GM13977 (cell line): ENCODE measurements around the gene MAPK11.

Experiments
- DNase-seq: peaks from one replicate; pipeline ENCODE4 v3.0.0; 2012; ENCODE audit warnings: low spot score
- in situ Hi-C: fragments of 300-500 bp; cut with MboI; formaldehyde crosslinking; loops from one replicate; pipeline ENCODE4 v1.12.0; 2022; ENCODE audit warnings: low sequenced_read_pairs, low pct_unique_long_range_greater_than_20kb, mixed read lengths, inconsistent platforms; ENCODE audit not compliant: unreplicated experiment
- TF ChIP-seq, protein P1 (sequence below): IDR thresholded peaks from 2 replicates; pipeline ENCODE4 v1.5.1; 2012; ENCODE audit warnings: mild to moderate bottlenecking, control low read depth; ENCODE audit not compliant: insufficient read depth; ENCODE audit errors: extremely low read depth, missing control alignments

The MAPK11 gene

DNA sequence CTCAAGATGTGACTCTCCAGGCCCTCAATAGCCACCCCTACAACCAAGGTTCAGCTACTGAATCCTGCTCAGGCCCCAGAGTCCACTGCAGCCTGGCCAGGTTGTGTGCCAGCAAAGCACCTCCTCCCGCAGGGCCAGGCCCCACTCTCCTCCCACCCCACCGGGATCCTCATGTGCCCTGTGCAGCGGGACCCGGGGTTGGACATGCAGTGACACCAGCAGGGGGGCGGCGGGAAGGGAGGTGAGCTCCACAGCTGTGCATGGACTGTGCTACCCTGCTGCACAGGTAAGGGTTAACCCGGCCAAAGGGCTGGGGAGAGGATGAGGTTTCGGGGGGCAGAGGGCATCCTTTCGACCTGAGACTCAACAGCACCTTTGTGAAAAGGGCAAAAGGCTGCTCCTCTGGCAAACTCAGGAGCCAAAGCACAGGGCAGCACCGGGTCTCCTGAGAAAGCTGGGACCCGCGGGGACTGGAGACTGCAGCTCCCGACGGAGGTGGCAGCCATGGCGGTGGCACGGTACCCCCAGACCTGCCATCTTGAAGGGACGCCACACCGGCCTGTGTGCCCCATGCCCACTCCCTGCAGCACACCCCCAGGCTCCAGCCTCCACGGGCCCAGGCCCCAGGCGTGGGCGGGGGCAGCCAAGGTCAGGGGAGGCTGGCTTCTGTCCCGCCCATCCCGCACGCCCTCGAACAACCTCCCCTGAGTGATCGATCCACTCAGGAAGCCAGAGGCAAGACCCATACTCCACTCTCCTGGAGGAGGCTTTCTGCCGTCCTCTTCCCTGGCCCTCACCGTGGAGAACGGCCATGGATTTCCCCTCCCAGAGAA is 26.7 kb upstream of the MAPK11 start:
- no peak for DNase-seq
- in situ Hi-C loops: no loop called here
- TF ChIP-seq, protein P1, sequence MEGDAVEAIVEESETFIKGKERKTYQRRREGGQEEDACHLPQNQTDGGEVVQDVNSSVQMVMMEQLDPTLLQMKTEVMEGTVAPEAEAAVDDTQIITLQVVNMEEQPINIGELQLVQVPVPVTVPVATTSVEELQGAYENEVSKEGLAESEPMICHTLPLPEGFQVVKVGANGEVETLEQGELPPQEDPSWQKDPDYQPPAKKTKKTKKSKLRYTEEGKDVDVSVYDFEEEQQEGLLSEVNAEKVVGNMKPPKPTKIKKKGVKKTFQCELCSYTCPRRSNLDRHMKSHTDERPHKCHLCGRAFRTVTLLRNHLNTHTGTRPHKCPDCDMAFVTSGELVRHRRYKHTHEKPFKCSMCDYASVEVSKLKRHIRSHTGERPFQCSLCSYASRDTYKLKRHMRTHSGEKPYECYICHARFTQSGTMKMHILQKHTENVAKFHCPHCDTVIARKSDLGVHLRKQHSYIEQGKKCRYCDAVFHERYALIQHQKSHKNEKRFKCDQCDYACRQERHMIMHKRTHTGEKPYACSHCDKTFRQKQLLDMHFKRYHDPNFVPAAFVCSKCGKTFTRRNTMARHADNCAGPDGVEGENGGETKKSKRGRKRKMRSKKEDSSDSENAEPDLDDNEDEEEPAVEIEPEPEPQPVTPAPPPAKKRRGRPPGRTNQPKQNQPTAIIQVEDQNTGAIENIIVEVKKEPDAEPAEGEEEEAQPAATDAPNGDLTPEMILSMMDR: no peak

DNA sequence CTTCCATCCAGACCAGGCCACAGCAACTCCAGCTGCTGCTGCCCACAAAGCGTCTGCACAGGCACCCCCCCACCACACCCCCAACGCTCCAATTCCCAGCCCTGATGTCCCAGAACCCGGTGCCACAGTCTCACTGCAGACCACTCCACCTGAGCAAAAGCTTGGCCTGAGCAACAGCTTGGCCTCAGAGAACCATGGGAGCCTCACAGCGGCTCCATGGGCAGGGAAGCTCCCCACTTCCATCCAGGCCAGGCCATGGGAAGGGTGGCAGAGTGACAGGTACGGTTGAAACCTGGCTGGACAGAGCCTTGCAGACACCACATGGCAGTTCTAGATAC is 24.1 kb upstream of the MAPK11 start:
- TF ChIP-seq, protein P1: no peak
- in situ Hi-C loops: no loop called here

DNA sequence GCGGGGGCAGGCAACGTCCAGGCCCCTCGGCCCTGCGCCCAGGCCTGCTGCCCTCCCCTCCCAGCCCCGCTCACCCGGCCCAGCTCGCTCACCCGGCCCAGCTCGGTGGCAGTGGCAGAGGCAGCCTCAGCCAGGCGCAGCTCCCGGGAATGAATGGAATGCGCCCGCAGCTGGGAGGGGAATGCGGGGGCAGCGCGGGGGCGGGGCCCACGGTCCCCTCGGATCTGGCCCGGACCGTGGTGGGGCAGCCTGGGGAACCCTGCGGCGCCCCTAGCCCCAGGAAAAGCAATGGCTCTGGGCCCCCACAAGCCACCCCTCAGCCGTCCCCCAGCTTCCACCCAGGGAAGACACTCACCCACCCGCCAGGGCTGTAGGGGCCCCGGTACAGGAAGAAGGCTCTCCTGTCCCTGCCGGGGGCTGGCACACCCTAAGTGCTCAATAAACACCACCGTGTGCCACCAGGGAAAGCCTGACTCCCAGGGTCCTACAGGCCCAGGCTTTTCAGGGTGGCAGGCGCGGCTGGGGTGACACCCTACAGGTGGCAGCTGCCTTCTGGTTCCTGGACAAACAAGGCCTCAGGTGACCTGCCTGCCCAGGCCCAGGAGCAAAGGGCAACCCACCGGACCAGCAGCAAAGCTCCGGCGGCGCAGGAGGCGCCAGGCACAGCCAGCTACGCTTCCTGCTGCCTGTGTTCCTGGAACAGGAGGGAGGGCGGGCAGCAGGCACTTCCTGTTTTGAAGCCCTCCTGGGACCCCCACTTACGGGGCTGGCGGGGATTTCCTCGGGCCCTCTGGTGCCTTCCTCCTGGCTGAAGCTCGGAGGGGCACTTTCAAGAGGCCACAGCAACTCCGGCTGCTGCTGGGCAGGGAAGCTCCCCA is 23.5 kb upstream of the MAPK11 start:
- DNase-seq: no peak
- in situ Hi-C loops: no loop called here
- TF ChIP-seq, protein P1: no peak

More for the DNA sequence above, 24.1 kb upstream of the MAPK11 start:
- no peak for DNase-seq

DNA sequence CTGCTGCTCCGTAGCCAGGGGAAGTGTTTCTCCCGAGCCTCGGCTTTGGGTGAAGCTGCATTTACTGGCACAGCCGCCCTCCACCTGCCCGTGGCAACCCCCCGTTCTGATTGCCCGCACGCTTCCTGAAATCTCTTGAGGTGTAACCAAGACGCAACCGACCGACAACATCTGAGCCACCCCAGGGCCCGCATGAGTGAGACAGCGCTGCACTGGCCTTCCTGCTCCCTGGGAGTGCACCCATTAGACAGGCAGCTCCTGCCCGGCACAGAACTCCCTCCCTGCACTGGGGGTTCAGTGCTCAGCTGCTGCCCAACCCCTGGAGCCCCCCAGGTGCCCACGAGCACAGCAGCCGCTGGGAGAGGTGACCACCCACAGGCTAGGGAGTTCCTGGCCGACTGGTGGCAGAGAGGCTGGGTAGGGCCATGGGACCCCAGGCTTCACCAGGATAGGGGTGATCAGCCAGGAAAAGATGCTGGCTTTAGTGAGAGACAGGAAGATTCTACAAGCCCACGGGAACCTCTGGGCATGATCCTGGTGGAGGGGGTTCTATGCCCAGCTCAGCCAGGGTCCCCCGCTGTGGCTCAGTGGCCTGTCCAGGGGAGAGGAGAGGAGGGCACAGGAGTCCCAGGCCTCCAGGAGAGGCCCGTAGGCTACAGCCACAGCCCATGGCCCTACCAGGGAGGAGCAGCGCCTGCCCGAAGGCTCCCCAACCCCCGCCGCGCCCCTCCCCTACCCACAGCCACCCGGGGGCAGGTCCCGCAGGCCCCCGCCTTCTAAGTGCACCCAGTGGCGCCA is 22.7 kb upstream of the MAPK11 start:
- in situ Hi-C loops: no loop called here
- no peak for DNase-seq
- TF ChIP-seq, protein P1: no peak

DNA sequence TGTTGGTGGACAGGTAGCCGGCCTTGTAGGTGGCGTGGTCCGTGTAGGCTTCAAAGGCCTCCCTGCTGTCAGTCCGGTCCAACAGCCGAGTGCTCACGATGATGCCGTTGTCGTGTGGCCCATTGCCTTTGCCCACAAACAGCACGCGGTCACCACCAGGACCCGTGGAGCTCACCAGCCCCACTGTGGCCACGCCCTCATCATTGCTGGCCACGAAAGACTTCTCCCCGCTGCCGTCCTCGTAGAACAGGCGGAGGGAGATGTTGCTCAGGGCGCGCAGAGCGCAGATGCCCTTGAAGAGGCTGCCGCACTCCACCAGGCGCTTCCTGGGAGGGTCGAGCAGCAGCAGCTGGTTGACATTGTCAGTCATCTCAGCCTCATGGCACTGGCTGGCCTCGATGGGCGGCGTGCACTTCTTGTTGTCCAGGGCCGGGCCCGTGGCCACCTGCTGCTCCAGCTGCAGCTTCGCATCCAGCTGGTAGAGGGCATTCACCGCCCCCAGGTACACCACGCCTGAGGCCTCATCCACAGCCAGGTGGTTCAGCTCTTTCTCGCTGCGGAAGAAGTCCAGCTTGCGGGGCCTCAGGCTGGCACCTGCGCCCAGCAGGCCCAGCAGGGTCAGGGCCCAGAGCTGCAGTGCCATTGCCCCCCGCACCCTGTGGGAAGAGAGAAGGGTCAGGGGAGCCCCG is 19.9 kb upstream of the MAPK11 start:
- in situ Hi-C loops: no loop called here
- TF ChIP-seq, protein P1: no peak
- DNase-seq: no peak
